KBM-7 (cell line): ENCODE data around the gene PACRG.
"Not testable (repeated sequence)": the region's sequence is repeated elsewhere in the genome, so short reads cannot be mapped to it uniquely, and the experiment has no call there.

Experiments used
- DNase-seq: peaks from one replicate; pipeline ENCODE4 v3.0.0-alpha.2; 2015
- in situ Hi-C: fragments of 300-500 bp; cut with MboI; formaldehyde crosslinking; loops from 2 replicates; pipeline ENCODE4 v1.14.3; 2020; ENCODE audit warnings: low sequenced_read_pairs, low pct_unique_long_range_greater_than_20kb, mixed read lengths

The PACRG gene

DNA sequence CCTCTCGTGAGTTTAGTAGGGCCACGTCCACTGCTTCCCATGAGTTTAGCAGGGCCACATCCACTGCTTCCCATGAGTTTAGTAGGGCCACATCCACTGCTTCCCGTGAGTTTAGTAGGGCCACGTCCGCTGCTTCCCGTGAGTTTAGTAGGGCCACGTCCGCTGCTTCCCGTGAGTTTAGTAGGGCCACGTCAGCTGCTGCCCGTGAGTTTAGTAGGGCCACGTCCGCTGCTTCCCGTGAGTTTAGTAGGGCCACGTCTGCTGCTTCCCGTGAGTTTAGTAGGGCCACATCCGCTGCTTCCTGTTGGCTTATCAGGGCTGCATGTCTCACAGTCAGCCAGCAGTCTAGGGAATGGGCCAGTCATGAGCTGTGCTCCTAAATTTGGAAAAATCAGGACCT is 573.1 kb downstream of the PACRG start:
- in situ Hi-C loops: no loop called here
- DNase-seq: no peak

DNA sequence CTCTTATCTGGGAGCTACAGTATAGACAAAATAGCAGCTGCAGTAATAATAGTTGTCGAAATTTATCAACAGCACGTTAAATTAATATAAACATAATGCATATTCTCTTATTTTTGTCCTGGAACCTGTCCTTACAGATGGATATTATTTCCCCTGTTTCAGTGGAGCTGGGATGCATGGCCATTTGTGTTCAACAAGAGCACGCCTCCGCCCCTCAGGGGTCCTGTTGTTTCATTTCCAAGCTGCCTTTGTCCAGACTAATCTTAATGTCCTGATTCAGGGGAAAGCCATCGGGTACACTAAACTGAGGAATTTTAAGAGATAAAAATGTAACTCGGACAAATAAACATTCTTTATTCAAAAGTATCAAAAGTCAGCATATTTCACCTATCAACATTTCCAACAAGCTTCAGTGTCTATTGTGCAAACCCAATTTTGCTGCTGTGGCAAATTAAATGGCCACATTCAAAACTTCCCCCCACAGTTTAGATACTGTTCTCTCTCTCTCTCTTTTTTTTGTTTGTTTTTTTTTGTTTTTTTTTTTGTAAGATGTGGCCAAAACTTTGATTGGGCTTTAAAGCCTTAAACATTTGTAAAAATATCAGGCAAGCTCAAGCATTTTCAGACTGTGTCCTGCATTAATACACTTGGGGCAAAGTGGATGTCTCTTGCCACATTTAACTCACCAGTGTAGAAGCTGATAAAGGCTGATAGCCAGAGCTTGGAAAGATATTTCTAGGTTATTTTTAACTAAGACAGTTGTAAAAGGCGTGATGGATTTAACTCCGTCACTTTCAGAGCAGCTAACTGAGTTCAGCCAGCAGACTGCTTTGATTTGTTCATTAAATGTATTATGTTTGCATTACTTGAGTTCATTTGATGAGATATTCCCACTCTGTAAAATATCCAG is 574.2 kb downstream of the PACRG start:
- no peak for DNase-seq
- in situ Hi-C loops: no loop called here

DNA sequence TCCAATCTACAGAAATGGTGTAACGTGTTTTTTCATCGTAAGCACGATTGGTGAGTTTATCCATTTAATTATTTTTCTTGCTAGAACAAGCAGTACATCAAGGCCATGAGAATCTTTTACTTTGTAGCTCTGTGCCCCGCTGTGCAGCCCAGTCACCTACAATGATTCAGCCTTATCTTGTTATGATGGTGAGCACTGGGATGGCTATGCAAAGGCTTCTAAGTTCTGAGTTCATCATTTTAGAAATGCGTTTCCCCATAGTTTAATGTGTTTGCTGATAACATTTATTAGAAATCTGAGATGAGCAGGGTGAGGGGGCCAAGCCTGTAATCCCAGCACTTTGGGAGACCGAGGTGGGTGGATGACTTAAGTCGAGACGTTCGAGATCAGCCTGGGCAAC is 575.0 kb downstream of the PACRG start:
- DNase-seq: no peak
- in situ Hi-C loops: no loop called here

DNA sequence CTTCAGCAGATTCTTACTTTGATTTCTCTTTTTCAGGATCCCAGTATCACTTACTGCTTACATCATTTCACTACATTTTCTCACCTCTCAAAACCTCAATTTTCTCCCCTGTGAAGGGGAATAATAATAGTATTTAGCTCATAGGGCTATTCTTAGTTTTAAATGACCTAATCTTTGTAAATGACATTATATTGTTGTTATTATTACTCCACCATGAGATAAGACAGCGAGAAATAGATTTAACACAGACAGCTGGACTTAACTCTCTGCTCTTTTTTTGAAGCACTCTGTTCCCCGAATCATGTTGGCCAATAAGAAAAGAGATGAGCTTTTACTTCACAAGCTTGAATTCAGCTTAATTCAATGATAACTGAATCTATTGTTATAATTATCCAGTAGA is 578.2 kb downstream of the PACRG start:
- in situ Hi-C loops: no loop called here
- no peak for DNase-seq

DNA sequence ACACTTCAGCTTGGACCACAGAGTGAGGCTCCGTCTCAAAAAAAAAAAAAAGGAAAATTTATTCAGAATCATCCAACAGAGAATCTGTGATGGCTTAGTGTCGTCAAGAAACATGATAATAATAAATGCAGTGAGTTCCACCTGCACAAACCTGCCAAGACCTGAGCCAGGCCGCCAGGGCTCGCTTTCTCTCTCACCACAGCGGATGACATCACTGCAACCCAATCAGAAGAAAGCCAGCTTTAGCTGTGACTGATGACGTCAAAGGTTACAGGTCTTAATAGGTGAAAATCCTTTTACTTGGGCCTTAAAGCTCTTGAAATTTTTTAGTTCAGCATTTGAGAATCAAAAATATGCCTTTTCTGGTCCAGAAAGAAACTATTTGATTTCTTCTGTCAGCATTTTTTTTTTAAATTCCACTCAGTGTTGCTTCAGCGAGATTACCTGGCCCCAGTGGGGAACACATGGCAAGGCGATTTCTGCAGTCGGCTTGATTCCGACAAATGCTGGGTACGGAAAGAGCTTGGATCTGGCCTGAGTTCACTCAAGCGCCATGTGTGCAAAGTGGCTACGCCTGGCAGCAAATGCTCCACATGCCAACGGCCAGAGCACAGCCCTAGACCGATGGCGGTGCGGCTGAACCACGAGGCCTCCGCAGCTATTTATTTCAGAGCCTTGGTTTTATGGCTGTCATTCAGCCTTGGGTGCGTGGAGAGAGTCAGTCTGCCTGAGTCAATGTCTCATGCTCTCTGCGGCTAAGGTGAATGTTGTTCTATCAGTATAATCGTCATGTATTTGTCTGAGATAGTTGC is 581.1 kb downstream of the PACRG start:
- in situ Hi-C loops: no loop called here
- no peak for DNase-seq

DNA sequence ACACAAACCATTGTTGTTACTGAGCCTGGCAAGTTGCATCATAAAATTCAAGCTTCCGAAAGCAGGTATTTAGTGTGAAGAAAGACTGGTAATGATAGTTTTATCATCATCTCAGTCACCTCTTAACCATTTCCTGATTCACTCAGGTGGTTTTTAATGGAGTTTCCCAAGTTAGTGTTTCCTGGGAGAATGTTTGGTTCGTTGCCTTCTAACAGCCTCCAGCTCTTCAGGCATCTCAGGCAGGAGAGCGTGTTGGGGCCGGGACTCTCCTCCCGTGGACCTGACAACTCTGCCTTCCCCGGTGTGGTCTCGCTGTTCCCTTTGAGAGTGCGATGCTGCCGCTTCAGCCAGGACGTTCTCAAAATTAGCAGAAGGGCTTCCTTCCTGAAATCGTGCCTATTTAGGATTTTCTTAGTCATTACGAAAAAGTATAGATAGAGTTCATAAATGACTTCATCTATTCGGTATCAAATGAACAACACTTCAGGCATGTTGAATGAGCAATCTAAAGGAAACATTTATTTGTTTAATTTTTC is 581.8 kb downstream of the PACRG start:
- DNase-seq: no peak
- in situ Hi-C loops: no loop called here

DNA sequence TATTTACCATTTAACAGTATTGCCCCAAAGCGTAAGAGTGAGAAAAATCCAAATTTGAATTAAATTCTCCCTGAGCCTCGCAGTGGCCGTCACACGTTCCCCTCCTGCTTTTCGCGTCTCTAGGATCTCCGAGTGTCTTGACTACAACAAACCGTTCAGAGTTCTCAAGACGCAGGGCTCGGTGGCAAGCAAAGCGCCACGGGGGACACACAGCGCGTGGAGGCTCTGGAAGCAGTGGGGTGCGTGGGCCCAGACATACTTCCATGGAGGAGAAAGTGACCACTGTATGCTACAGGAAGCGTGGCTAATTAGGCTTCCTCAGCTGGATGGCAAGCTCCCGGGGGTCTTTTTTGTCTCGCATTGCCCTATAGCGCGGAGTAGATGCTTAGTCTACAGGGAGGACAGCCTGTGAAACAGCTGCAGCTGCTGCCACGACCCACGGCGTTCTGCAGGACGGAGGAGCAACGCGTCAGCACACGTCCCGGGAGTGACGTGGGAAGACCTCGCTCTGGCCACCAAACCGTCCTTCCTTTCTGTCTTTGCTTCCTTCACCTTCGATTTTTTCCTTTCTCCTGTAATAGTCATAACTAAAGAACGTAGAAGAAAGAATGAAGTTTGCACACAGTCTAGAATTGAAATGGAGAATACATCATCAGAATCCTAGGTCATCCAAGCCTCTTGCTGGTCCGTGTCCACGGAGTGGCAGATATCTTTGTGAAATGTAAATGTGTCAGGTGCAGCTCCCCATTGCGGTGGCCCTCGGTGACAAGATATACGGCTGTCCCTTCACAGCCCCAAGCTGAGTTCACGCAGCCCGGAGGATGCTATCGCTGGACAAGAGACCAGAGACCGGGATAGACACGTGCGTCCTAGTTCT is 582.6 kb downstream of the PACRG start:
- DNase-seq: no peak
- in situ Hi-C loops: no loop called here

DNA sequence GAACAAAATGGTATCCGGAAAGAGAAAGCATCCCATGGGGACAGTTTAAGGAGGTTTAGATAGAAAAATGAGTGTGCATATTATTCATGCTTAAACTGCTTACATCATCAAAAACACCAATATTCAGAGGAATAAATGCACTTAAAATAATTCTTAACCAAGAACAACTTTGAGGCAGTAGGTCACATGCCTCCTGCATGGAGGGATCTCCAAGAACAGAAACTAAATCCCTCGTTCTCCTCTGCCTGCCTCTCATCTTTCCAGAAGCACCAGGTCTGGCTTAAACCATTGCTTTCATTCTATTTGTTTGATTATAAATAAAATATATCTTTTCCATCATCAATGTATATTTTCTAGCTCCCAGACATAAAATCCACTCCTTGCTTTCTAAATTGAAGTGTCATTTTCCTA is 583.2 kb downstream of the PACRG start:
- DNase-seq: no peak
- in situ Hi-C loops: no loop called here

DNA sequence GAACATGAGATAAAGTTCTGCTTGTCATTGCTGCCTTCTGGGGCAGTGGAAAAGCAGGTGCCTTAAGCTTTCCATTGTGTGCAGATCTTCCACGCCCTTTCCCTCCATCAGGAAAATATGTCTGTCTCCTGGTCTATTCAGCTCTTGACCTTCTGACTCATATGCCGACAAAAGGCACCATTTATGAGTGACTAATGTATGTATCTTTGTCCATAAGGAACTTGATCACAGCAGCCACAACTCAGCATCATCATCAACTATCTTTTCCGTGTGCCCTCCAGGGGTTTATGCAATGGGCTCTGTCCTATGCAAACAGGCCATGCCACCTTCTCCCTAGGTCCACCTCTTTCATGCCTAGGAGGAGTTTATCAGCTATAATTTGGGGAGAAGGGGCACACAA is 584.1 kb downstream of the PACRG start:
- in situ Hi-C loops: no loop called here
- no peak for DNase-seq

DNA sequence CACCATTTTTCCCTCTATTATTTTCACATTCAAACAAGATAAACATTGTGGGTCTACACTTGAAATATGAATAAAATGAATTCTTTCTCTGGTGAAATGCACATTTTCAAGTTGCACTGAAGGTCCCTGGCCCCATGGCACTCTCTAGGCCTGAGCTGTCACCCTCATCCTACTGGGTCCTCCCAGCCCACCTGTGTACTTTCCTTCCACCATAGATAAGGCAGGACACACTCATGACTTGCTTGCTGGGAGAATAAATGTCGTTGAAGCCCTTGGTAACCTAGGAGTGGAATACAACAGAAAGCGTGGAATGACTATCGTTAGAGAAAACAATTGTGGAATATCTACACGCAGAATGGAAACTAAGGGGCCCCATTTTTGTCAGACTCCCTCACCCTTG is 585.8 kb downstream of the PACRG start:
- in situ Hi-C loops: no loop called here
- DNase-seq: no peak

DNA sequence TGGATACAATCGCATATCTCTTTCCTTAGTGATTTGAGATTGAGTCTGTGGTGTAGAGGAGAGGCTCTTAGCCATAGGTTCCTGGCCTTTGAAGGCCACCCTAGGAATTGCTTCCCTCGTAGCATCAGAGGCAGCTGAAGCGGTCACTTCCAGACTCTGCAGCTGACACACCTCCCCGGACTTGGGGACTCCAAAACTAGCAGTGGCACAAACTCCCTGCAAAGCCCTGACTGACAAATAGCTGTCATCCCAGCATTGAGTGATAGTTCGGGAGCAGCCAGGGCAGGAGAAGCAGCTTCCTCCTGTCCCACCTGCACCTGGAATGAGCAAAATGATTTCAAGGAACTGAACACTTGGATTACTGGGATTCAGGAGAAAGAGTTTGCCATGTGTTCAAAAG is 586.2 kb downstream of the PACRG start:
- in situ Hi-C loops: no loop called here
- DNase-seq: no peak

DNA sequence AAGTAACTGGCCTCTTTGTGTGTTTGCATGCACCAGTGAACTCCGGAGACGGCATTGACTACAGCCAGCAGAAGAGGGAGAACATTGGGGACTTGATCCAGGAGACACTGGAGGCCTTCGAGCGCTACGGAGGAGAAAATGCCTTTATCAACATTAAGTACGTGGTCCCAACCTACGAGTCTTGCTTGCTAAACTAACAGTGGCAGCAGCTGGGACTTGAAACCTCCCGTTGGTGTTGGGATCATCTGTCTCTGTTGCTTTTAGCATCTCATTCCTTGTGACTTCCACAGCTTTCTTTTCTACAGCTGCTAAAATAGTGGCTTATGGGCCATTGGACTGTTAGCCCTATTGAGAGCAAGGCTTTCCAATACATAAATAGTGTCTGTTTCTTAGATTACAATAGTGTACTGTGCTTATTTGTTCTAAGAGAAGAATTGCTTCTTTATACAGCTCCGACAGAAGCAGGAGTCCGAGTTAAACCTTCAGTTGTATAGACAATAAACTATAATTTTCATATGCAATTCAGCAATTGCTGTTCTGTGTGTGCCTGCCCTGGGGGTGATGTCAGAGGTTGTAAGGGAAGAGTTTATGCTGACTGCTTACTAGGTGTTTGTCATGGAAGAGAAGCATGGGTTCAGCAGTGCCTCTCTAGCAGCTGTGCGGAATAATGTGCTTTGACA is 587.2 kb downstream of the PACRG start:
- DNase-seq: no peak
- in situ Hi-C loops: no loop called here

DNA sequence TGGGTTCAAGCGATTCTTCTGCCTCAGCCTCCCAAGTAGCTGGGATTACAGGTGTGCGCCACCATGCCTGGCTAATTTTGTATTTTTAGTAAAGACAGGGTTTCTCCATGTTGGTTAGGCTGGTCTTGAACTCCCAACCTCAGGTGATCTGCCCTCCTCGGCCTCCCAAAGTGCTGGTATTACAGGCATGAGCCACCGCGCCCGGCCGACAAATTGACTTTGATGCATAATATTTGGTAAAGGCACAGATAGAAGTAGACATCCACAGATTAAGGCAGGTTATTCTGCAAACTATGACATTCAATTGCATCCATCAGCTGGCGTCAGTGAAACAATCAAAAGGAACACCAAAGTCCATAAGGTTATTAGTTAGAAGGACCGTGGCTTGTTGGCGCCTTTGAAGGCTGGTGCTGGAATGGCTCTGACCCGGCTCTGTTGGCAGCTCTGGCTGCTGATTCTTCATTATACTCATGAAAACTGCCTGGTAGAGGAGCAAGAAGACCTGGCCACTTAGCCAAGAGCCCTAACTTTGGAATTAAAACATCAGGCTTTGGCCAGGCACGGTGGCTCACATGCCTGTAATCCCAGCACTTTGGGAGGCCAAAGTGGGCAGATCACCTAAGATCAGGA is 589.2 kb downstream of the PACRG start:
- in situ Hi-C loops, DNase-seq: not testable (repeated sequence)

DNA sequence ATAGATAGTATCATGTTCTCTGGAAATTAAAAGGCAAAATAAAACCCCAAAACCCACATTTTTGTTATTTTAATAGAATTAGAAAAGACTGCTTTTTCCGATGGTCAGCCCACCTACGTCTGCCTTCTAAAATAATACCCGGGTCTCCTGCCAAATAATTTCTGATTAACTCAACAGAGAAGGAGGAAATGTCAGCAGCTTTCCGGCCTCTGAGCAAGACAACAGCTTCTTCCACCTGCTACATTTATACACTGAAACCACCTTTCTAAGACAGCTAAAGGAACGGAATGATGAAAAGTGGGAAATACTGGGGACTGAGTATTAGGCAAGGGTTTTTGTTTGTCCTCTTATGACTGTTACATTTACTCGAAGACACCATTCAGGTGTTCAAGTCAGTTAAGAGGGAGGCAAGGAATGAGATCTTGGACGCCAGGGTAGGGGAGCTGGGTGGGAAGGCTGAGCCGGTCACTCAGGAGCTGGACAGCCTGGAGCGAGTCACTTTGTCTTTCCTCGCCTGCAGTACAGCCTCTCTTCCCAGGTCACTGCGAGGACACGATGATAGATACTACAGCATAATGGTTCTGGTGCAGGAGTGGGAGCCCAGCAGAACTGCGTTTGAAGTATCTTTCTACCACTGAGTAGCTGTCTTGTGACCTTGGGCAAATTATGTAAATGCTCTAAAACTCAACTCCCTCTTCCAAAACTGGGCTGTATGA is 590.5 kb downstream of the PACRG start:
- no peak for DNase-seq
- in situ Hi-C loops: no loop called here

DNA sequence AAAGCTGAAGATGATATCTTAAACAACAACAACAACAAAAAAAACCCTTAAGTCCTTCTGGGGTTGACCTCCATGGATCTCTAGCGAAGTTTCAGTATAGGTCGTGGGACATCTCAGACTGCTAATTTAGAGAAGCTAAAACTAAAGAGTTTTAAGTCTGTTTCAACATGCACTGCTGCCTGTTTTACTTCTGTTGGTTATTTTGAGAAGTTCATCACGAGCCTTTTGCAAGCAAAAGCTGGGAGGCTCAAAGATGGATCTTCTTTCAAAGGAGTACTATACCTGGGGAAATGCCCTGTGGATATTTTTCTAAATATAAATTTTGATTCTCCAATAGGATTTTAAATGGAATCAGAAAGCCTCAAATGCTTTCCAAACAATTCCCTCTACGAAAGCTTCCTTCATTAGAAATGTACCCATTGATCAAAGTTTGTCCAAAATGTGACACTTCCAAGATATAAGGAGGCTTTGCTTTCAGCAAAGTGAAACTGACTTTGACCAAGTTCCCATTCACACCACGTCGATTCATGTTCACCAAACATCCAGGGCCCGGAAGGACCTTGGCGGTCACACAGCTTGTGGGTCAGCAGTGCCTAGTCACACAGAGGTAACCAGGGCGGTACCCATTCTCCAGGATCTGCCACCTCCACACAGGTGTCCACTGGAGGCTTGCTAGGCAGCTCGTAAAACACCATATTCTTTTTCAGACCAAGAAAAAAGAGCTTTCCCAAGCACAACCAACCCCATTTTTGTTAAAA is 592.0 kb downstream of the PACRG start:
- no peak for DNase-seq
- in situ Hi-C loops: no loop called here

DNA sequence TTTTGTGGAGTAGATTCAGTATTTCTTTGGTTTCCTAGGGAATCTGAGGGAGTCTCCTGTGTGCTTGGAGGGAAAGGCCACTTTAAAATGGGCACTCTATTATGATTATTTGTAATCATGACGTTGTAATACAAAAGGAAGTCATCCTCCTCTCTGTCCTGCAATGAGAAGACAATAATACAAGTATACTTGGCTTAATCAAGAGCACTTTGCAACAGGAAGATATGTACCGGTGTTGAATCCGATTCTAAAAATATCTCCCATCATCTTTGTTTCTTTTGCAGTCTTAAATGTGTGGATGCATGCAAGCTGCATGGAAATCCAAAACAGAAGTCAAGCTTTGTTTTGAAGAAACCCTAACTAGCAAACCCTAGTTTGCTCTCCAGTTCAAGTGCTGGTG is 592.6 kb downstream of the PACRG start:
- in situ Hi-C loops: no loop called here
- no peak for DNase-seq

DNA sequence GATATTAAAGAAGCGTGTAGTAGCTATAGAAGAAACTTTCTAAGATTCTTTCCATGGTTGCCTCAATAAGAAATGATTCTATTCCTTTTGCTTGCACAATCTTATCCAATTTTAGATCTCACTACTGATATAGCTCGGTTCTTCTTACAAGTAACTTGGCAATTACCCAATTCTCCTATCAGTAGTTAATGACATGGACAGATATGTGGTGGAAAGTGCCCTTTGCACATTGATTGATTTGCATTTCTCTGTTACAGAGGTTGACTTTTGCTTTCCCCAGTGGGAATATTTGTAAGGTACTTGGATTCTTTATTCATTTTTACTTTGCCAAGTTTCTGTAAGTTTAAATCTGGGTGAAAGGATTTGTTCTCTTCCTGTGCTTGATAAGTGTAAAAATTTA is 593.0 kb downstream of the PACRG start:
- DNase-seq: no peak
- in situ Hi-C loops: no loop called here
